Measurements from ENCODE around the gene SUGCT.

DNA sequence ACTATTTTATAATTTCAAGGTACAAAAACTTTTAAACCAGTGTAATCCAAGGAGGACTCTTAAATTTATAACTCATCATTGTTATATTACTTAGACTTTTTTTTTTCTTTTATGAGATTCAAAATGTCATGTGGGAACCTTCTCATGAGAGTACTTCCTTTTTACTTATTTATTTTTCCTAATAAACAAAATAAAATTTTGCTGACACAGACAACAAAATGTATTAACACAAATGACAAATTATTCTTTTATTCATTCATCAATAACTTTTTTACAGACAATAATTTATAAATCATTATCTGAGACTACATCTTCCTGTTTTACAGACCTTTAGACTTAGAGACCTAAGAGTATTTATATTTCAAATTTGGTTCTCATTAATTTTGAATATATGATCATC, 706.2 kb downstream of the SUGCT start:
- no peak for TF ChIP-seq EZH2 (IDR thresholded peaks at IDR 0.05)
- TF ChIP-seq POLR2AphosphoS5 (IDR thresholded peaks at IDR 0.05; ENCODE audit: borderline replicate concordance, low read depth, low read length): no peak
- no peak for TF ChIP-seq FOXP2 (optimal IDR thresholded peaks at IDR 0.05; ENCODE audit: control extremely low read depth, extremely low read length, insufficient read depth)

Measured in SK-N-MC (cell line).